DOHH2 (cell line): Measurements from ENCODE around the gene STARD13.

Source experiments
- H3F3A ChIP-seq: fragments of 200-600 bp; sonication (generic), shearing (Covaris generic); 2 replicates; pipeline ENCODE4 v1.6.0; 2016; ENCODE audit warnings: antibody characterized with exemption, mild to moderate bottlenecking; ENCODE audit not compliant: control insufficient read depth, insufficient read depth
- H3K27ac ChIP-seq: fragments of 200-600 bp; sonication (generic); 2 replicates; pipeline ENCODE4 v1.5.1; 2014; ENCODE audit warnings: low read depth, mild to moderate bottlenecking, low read length, moderate library complexity
- H3K27me3 ChIP-seq: fragments of 200-600 bp; sonication (generic); 2 replicates; pipeline ENCODE4 v1.6.1; 2014; ENCODE audit warnings: mild to moderate bottlenecking, low read length, mixed read lengths; ENCODE audit not compliant: control insufficient read depth
- H3K36me3 ChIP-seq: fragments of 200-600 bp; sonication (generic); 2 replicates; pipeline ENCODE4 v1.6.1; 2014; ENCODE audit warnings: mild to moderate bottlenecking, low read length, moderate library complexity, mixed read lengths; ENCODE audit not compliant: control insufficient read depth
- H3K4me1 ChIP-seq: fragments of 200-600 bp; sonication (generic); 2 replicates; pipeline ENCODE4 v1.6.1; 2014; ENCODE audit warnings: mild to moderate bottlenecking, low read length, mixed read lengths; ENCODE audit not compliant: control insufficient read depth
- H3K4me2 ChIP-seq: fragments of 200-600 bp; sonication (generic); 2 replicates; pipeline ENCODE4 v1.6.0; 2014; ENCODE audit warnings: mild to moderate bottlenecking, low read length, moderate library complexity
- H3K4me3 ChIP-seq: fragments of 200-600 bp; sonication (generic); 2 replicates; pipeline ENCODE4 v1.5.1; 2014; ENCODE audit warnings: mild to moderate bottlenecking, low read length, mixed read lengths
- H3K79me2 ChIP-seq: fragments of 200-600 bp; sonication (generic); 2 replicates; pipeline ENCODE4 v1.6.1; 2014; ENCODE audit warnings: mild to moderate bottlenecking, low read length, mixed read lengths; ENCODE audit not compliant: control insufficient read depth
- H3K9me2 ChIP-seq: fragments of 200-600 bp; sonication (generic); replicated peaks from 2 replicates; pipeline ENCODE4 v1.6.1; 2014; ENCODE audit warnings: mild to moderate bottlenecking, low read length, mixed read lengths; ENCODE audit not compliant: control insufficient read depth
- H3K9me3 ChIP-seq: fragments of 200-600 bp; sonication (generic); 2 replicates; pipeline ENCODE4 v1.6.1; 2014; ENCODE audit warnings: antibody characterized with exemption, low read length, mixed read lengths; ENCODE audit not compliant: control insufficient read depth, insufficient read depth
- H4K20me1 ChIP-seq: fragments of 200-600 bp; sonication (generic); 2 replicates; pipeline ENCODE4 v1.6.0; 2014; ENCODE audit warnings: low read depth, mild to moderate bottlenecking, antibody characterized with exemption, low read length, moderate library complexity; ENCODE audit not compliant: control insufficient read depth, insufficient read depth
- EZH2phosphoT487 ChIP-seq: fragments of 200-600 bp; sonication (generic); IDR thresholded peaks from 2 replicates; pipeline ENCODE4 v1.6.1; 2017; ENCODE audit warnings: borderline replicate concordance, mild to moderate bottlenecking, antibody characterized with exemption, low read length, moderate library complexity, mixed read lengths
- TF ChIP-seq, protein P1 (sequence below): fragments of 200-600 bp; sonication (generic); IDR thresholded peaks from one replicate; pipeline ENCODE4 v1.5.1; 2014; ENCODE audit warnings: antibody characterized with exemption, mild to moderate bottlenecking, low read depth, low read length; ENCODE audit not compliant: poor library complexity, severe bottlenecking

Gene STARD13

DNA sequence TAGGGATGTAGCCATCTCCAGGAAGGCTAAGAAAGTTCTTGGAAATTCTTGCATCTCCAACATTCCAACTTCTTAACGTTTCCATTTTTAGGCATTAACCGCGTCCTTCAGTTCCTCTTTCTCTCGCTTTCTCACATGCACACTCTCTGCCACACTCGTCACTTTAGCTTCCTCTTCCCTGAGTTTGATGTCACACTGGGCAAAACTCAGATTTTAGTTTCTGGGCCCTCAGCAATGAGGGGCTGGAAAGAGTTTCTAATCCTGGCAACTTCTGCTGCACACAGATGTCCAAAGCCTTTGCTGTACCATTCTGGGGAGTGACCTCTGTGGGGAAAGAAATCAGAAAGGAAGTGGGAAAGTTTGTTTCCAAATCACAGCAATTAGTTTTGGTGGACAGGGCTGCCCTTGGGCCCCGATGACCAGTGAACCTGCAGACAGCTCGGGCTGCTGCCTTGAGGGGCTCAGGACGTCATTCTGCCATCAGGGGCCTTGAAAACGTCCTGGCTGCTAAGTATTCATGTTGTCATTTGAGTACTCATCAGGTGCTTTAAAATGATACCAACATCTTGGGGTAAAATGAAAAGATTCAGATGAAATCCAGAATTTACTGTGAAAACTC lies 180.1 kb downstream of the STARD13 start:
- H3K27ac ChIP-seq = no peak overlapping the region
- peaks cover 40% of the 10 kb centered on the region for H3K4me1 ChIP-seq
- H3K27me3 ChIP-seq = no peaks in the 10 kb centered on the region; the same call in 1 of the 2 replicates
- no peaks in the 10 kb centered on the region for H3F3A ChIP-seq
- no peaks in the 10 kb centered on the region for H4K20me1 ChIP-seq
- H3K4me3 ChIP-seq = no peak overlapping the region
- TF ChIP-seq, protein P1, sequence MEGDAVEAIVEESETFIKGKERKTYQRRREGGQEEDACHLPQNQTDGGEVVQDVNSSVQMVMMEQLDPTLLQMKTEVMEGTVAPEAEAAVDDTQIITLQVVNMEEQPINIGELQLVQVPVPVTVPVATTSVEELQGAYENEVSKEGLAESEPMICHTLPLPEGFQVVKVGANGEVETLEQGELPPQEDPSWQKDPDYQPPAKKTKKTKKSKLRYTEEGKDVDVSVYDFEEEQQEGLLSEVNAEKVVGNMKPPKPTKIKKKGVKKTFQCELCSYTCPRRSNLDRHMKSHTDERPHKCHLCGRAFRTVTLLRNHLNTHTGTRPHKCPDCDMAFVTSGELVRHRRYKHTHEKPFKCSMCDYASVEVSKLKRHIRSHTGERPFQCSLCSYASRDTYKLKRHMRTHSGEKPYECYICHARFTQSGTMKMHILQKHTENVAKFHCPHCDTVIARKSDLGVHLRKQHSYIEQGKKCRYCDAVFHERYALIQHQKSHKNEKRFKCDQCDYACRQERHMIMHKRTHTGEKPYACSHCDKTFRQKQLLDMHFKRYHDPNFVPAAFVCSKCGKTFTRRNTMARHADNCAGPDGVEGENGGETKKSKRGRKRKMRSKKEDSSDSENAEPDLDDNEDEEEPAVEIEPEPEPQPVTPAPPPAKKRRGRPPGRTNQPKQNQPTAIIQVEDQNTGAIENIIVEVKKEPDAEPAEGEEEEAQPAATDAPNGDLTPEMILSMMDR = no peak
- TF ChIP-seq EZH2phosphoT487 = no peak
- H3K36me3 ChIP-seq = no peaks in the 10 kb centered on the region
- H3K9me2 ChIP-seq = no peaks in the 10 kb centered on the region
- no peaks in the 10 kb centered on the region for H3K79me2 ChIP-seq
- no peaks in the 10 kb centered on the region for H3K9me3 ChIP-seq
- H3K4me2 ChIP-seq = peak overlapping the region; percentile 25; the same call in 1 of the 2 replicates

DNA sequence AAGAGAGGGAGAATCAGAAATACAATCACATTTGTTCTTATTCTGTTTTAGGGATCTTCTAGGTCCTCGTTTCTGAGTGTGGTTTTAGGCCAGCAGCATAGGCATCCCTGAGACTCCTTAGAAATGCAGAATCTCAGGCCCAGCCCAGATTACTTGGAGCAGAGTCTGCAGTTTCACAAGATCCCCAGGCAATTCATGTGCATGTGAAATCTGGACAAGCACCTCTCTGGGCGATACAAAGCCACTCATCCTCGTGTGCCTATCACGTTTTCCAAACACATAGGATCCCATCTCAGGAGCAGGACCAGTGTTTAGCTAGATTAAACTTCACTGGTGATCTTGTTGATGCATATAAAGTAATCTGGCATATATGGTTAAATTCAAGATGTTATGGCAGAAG lies 182.1 kb downstream of the STARD13 start:
- Histone ChIP-seq H3K4me1 (peaks cover 23% of the 10 kb centered on the region), H3F3A (no peaks in the 10 kb centered on the region), H3K4me3 (no peak overlapping the region), H4K20me1 (no peaks in the 10 kb centered on the region), H3K79me2 (no peaks in the 10 kb centered on the region), H3K9me2 (no peaks in the 10 kb centered on the region), H3K4me2 (no peak overlapping the region), H3K27ac (no peak overlapping the region), H3K9me3 (no peaks in the 10 kb centered on the region), H3K27me3 (no peaks in the 10 kb centered on the region; the same call in 1 of the 2 replicates), H3K36me3 (no peaks in the 10 kb centered on the region)
- TF ChIP-seq, protein P1 = no peak
- TF ChIP-seq EZH2phosphoT487 = no peak

DNA sequence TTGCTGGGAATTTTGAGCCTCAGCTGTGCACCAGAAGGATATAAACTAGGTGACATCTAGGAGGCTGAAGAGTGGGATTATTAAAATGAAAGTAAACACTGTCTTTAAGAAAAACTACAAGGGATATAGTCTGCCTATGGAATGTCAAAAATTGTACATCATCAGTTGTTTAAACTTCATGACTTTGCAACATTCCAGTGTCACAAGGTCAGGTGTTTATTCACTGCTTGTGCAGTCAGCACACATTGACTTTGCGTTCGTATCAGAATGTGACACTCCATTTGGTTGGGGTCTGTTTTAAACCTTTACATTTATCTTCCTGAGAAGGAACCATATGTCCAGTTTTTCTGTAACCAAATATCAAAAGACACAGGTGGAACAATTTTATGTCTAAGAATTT lies 183.7 kb downstream of the STARD13 start:
- Histone ChIP-seq H3K79me2 (no peaks in the 10 kb centered on the region), H3K4me1 (peaks cover 11% of the 10 kb centered on the region), H3K4me2 (no peak overlapping the region), H3K9me3 (0 out of 2 replicates have a peak, but pooled peaks cover 2% of the 10 kb centered on the region), H3F3A (no peaks in the 10 kb centered on the region), H3K27ac (no peak overlapping the region), H3K9me2 (no peaks in the 10 kb centered on the region), H3K36me3 (no peaks in the 10 kb centered on the region), H3K27me3 (no peaks in the 10 kb centered on the region; the same call in 1 of the 2 replicates), H4K20me1 (no peaks in the 10 kb centered on the region), H3K4me3 (no peak overlapping the region)
- no peak for TF ChIP-seq EZH2phosphoT487
- TF ChIP-seq, protein P1 = no peak
